PFSK-1 (cell line): ENCODE results near the gene EDN1. TPM values are rescaled to one million over a fixed set of nuclear protein-coding genes. Genes with fewer than 3 reads are reported as not detected.
A peak's percentile ranks its signal among the peaks of the same experiment; 100 is the strongest.

ENCODE experiments used
- FOXP2 ChIP-seq: optimal IDR thresholded peaks from 2 replicates; pipeline ENCODE3; 2011; ENCODE audit warnings: borderline replicate concordance, control low read depth, inconsistent platforms; ENCODE audit not compliant: insufficient read depth; ENCODE audit errors: extremely low read length, extremely low read depth
- POLR2AphosphoS5 ChIP-seq: IDR thresholded peaks from 2 replicates; pipeline ENCODE4 v1.6.1; 2012; ENCODE audit warnings: low read depth, mild to moderate bottlenecking, control low read depth, low read length, moderate library complexity
- SIN3A ChIP-seq: IDR thresholded peaks from 2 replicates; pipeline ENCODE4 v1.6.1; 2012; ENCODE audit warnings: mild to moderate bottlenecking, low read length, moderate library complexity, borderline replicate concordance; ENCODE audit not compliant: insufficient read depth
- TAF1 ChIP-seq: IDR thresholded peaks from 2 replicates; pipeline ENCODE4 v1.6.1; 2012; ENCODE audit warnings: low read length, control low read depth, borderline replicate concordance; ENCODE audit not compliant: insufficient read depth
- polyA plus RNA-seq: library from polyadenylated mRNA; unstranded; fragments of >200 nt; gene quantifications from one replicate; pipeline ENCODE4 v1.2.1, GENCODE V29; 2012; ENCODE audit warnings: low read depth, missing spikeins; ENCODE audit not compliant: insufficient read length
- TF ChIP-seq, protein P1 (sequence below), 2 experiments: IDR thresholded peaks; 2 replicates each; pipeline versions ENCODE4 v1.6.1 to v1.8.0; 2011 to 2012; ENCODE audit warnings: low read depth in 2 of 2, low read length in 2 of 2, control low read depth in 1 of 2, inconsistent platforms in 1 of 2, mild to moderate bottlenecking in 1 of 2, moderate library complexity in 1 of 2; ENCODE audit not compliant: insufficient read depth in 1 of 2

Gene EDN1
- not detected for polyA plus RNA-seq

DNA sequence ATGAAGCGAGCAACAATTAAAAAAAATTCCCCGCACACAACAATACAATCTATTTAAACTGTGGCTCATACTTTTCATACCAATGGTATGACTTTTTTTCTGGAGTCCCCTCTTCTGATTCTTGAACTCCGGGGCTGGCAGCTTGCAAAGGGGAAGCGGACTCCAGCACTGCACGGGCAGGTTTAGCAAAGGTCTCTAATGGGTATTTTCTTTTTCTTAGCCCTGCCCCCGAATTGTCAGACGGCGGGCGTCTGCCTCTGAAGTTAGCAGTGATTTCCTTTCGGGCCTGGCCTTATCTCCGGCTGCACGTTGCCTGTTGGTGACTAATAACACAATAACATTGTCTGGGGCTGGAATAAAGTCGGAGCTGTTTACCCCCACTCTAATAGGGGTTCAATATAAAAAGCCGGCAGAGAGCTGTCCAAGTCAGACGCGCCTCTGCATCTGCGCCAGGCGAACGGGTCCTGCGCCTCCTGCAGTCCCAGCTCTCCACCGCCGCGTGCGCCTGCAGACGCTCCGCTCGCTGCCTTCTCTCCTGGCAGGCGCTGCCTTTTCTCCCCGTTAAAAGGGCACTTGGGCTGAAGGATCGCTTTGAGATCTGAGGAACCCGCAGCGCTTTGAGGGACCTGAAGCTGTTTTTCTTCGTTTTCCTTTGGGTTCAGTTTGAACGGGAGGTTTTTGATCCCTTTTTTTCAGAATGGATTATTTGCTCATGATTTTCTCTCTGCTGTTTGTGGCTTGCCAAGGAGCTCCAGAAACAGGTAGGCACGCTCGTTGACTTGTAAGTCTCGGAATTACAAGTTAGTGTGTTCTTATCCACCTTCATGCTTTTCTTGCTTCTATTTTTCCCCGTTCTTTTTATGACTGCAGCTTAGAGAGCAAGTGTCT is at the start of gene EDN1:
EDN1 (plus strand) TSS at position 429 of the 888 bp plus-strand sequence; CDS start at position 698, 269 bp downstream.
- TF ChIP-seq SIN3A (no peak), TAF1 (no peak), FOXP2 (peak; percentile 49), POLR2AphosphoS5 (no peak)
- TF ChIP-seq, protein P1, sequence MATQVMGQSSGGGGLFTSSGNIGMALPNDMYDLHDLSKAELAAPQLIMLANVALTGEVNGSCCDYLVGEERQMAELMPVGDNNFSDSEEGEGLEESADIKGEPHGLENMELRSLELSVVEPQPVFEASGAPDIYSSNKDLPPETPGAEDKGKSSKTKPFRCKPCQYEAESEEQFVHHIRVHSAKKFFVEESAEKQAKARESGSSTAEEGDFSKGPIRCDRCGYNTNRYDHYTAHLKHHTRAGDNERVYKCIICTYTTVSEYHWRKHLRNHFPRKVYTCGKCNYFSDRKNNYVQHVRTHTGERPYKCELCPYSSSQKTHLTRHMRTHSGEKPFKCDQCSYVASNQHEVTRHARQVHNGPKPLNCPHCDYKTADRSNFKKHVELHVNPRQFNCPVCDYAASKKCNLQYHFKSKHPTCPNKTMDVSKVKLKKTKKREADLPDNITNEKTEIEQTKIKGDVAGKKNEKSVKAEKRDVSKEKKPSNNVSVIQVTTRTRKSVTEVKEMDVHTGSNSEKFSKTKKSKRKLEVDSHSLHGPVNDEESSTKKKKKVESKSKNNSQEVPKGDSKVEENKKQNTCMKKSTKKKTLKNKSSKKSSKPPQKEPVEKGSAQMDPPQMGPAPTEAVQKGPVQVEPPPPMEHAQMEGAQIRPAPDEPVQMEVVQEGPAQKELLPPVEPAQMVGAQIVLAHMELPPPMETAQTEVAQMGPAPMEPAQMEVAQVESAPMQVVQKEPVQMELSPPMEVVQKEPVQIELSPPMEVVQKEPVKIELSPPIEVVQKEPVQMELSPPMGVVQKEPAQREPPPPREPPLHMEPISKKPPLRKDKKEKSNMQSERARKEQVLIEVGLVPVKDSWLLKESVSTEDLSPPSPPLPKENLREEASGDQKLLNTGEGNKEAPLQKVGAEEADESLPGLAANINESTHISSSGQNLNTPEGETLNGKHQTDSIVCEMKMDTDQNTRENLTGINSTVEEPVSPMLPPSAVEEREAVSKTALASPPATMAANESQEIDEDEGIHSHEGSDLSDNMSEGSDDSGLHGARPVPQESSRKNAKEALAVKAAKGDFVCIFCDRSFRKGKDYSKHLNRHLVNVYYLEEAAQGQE (IDR thresholded peaks at IDR 0.05; ENCODE audit: insufficient read depth in 1 of 2, low read depth in 2 of 2, low read length in 2 of 2): peak; percentile 51 to 75; a peak in 2 of 4 replicates

- no peak for TF ChIP-seq TAF1
- TF ChIP-seq FOXP2: no peak
- TF ChIP-seq POLR2AphosphoS5: no peak
- TF ChIP-seq SIN3A: no peak
- TF ChIP-seq, protein P1 (IDR thresholded peaks at IDR 0.05; ENCODE audit: insufficient read depth in 1 of 2, low read depth in 2 of 2, low read length in 2 of 2): no peak
Observed at GRCh38 chr6:12241493-12242175, 48.5 kb upstream of the EDN1 start.

DNA sequence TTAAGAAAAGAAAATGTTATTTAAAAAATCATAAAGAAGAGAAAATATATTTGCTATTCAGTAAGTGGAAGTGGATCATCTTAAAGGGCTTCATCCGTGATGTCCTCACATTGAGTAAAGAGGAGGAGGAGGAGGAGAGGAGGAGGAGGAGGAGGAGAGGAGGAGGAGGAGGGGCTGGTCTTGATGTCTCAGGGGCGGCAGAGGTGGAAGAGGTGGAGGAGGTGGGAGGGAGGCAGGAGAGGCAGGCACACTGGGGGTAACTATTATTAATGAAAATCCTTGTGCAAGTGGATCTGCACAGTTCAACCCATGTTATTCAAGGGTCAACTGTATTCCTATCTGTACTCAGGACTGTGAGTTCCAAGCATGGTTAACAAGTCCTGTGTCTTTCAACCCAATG is 47.0 kb upstream of the EDN1 start:
- TF ChIP-seq FOXP2 (no peak), SIN3A (no peak), TAF1 (no peak), POLR2AphosphoS5 (no peak)
- TF ChIP-seq, protein P1 (IDR thresholded peaks at IDR 0.05; ENCODE audit: insufficient read depth in 1 of 2, low read depth in 2 of 2, low read length in 2 of 2): no peak

- no peak for TF ChIP-seq TAF1
Observed at GRCh38 chr6:12245360-12245759, 44.8 kb upstream of the EDN1 start.

GRCh38 chr6:12245763-12246718 is 44.1 kb upstream of the EDN1 start:
- TF ChIP-seq SIN3A (no peak), FOXP2 (no peak), TAF1 (no peak), POLR2AphosphoS5 (no peak)
- TF ChIP-seq, protein P1 (IDR thresholded peaks at IDR 0.05; ENCODE audit: insufficient read depth in 1 of 2, low read depth in 2 of 2, low read length in 2 of 2): no peak
